ENCODE measurements around the gene LCNL1. TPM values are rescaled to one million over a fixed set of nuclear protein-coding genes. Genes with fewer than 3 reads are reported as not detected.

LCNL1 gene
- total RNA-seq, 2 experiments from 2014 or later = 0.10 TPM; not detected in 1

- CTCF ChIA-PET = no interaction called here
- POLR2A ChIA-PET = no interaction called here
Measured at GRCh38 chr9:137012694-137013570, 30.1 kb downstream of the LCNL1 start.

- ChIA-PET CTCF (no interaction called here), POLR2A (no interaction called here)
Measured at GRCh38 chr9:137013571-137013940, 30.8 kb downstream of the LCNL1 start.

GRCh38 chr9:137014166-137014565, 31.4 kb downstream of the LCNL1 start:
- ChIA-PET CTCF (interaction anchor here (3.1 kb wide), 1 partner anchor 15 kb away, joined by 10 read pairs; the partner anchor contains the start of gene ABCA2), POLR2A (no interaction called here)

- CTCF ChIA-PET = interaction anchor here (3.1 kb wide), 1 partner anchor 14 kb away, joined by 10 read pairs; the partner anchor contains the start of gene ABCA2
Measured at GRCh38 chr9:137014776-137015539, 32.2 kb downstream of the LCNL1 start.

GRCh38 chr9:137015540-137015930, 32.7 kb downstream of the LCNL1 start:
- CTCF ChIA-PET = interaction anchor here (3.1 kb wide), 1 partner anchor 13 kb away, joined by 10 read pairs; the partner anchor contains the start of gene ABCA2
- POLR2A ChIA-PET = no interaction called here

More at GRCh38 chr9:137014776-137015539, 32.2 kb downstream of the LCNL1 start:
- POLR2A ChIA-PET = no interaction called here

GRCh38 chr9:137015976-137016375, 33.2 kb downstream of the LCNL1 start:
- CTCF ChIA-PET = interaction anchor here (3.1 kb wide), 1 partner anchor 13 kb away, joined by 10 read pairs; the partner anchor contains the start of gene ABCA2
- POLR2A ChIA-PET = no interaction called here

- ChIA-PET CTCF (interaction anchor here (3.1 kb wide), 1 partner anchor 13 kb away, joined by 10 read pairs; the partner anchor contains the start of gene ABCA2), POLR2A (no interaction called here)
Measured at GRCh38 chr9:137016436-137016835, 33.6 kb downstream of the LCNL1 start.

- CTCF ChIA-PET = interaction anchor here (3.1 kb wide), 1 partner anchor 12 kb away, joined by 10 read pairs; the partner anchor contains the start of gene ABCA2
Measured at GRCh38 chr9:137017071-137017470, 34.3 kb downstream of the LCNL1 start.

GRCh38 chr9:137017791-137018497, 35.2 kb downstream of the LCNL1 start:
- ChIA-PET CTCF (interaction anchor here (1.5 to 6.0 kb wide), 2 partner anchors 17 to 50 kb away, joined by 7 to 31 read pairs; no protein-coding TSS in a partner anchor), POLR2A (no interaction called here)

More at GRCh38 chr9:137017071-137017470, 34.3 kb downstream of the LCNL1 start:
- POLR2A ChIA-PET = no interaction called here

GRCh38 chr9:137018761-137019559, 36.2 kb downstream of the LCNL1 start:
- CTCF ChIA-PET = interaction anchor here (0.7 to 6.0 kb wide), 6 partner anchors 10 to 248 kb away, joined by 3 to 31 read pairs (median 6); partner anchors contain the start of gene ABCA2
- POLR2A ChIA-PET = no interaction called here

GRCh38 chr9:137019891-137020683, 37.3 kb downstream of the LCNL1 start:
- POLR2A ChIA-PET = interaction anchor here (0.6 to 1.2 kb wide), 2 partner anchors 15 to 577 kb away, joined by 3 to 6 read pairs; no protein-coding TSS in a partner anchor
- CTCF ChIA-PET = interaction anchor here (0.7 to 6.0 kb wide), 6 partner anchors 9 to 250 kb away, joined by 3 to 31 read pairs (median 4); partner anchors contain the start of gene ABCA2

- CTCF ChIA-PET = interaction anchor here (1.0 to 6.0 kb wide), 3 partner anchors 8 to 43 kb away, joined by 4 to 31 read pairs (median 4); no protein-coding TSS in a partner anchor
- POLR2A ChIA-PET = interaction anchor here (1.2 kb wide), 1 partner anchor 14 kb away, joined by 3 read pairs; no protein-coding TSS in a partner anchor
Measured at GRCh38 chr9:137020771-137021567, 38.2 kb downstream of the LCNL1 start.

- POLR2A ChIA-PET = interaction anchor here (0.6 to 1.2 kb wide), 2 partner anchors 13 to 210 kb away, joined by 3 to 5 read pairs; no protein-coding TSS in a partner anchor
Measured at GRCh38 chr9:137021568-137021978, 38.8 kb downstream of the LCNL1 start.

GRCh38 chr9:137021979-137022661, 39.3 kb downstream of the LCNL1 start:
- POLR2A ChIA-PET = interaction anchor here (0.5 to 0.6 kb wide), 2 partner anchors 150 to 211 kb away, joined by 3 to 5 read pairs; no protein-coding TSS in a partner anchor

More at GRCh38 chr9:137021568-137021978, 38.8 kb downstream of the LCNL1 start:
- CTCF ChIA-PET = interaction anchor here (1.0 to 6.0 kb wide), 2 partner anchors 8 to 14 kb away, joined by 4 to 31 read pairs; no protein-coding TSS in a partner anchor

GRCh38 chr9:137022662-137023008, 39.8 kb downstream of the LCNL1 start:
- ChIA-PET CTCF (interaction anchor here (0.6 to 6.0 kb wide), 3 partner anchors 13 to 48 kb away, joined by 3 to 31 read pairs (median 3); partner anchors contain the start of gene SAPCD2), POLR2A (interaction anchor here (0.5 kb wide), 1 partner anchor 151 kb away, joined by 3 read pairs; no protein-coding TSS in a partner anchor)

More at GRCh38 chr9:137021979-137022661, 39.3 kb downstream of the LCNL1 start:
- CTCF ChIA-PET = interaction anchor here (0.6 to 6.0 kb wide), 3 partner anchors 13 to 48 kb away, joined by 3 to 31 read pairs (median 3); partner anchors contain the start of gene SAPCD2

All from activated CD8-positive, alpha-beta memory T cell treated with anti-CD3 and anti-CD28 coated beads for 36 hours (primary cell).